H1 (cell line): ENCODE results near the gene NOS1AP. TPM values are rescaled to one million over a fixed set of nuclear protein-coding genes. Genes with fewer than 3 reads are reported as not detected.

Experiments
- ATF3 ChIP-seq: IDR thresholded peaks from 2 replicates; pipeline ENCODE4 v1.6.1; 2011; ENCODE audit warnings: low read depth, mild to moderate bottlenecking, low read length; ENCODE audit not compliant: insufficient read depth
- CEBPB ChIP-seq: IDR thresholded peaks from 2 replicates; pipeline ENCODE4 v1.6.1; 2012; ENCODE audit warnings: low read depth, low read length
- CHD7 ChIP-seq: fragments of 300-600 bp; sonication (generic); IDR thresholded peaks from 2 replicates; pipeline ENCODE4 v1.7.1; 2012; ENCODE audit warnings: low read length, moderate library complexity, mild to moderate bottlenecking, inconsistent platforms; ENCODE audit not compliant: insufficient replicate concordance
- CREB1 ChIP-seq: IDR thresholded peaks from 2 replicates; pipeline ENCODE4 v1.6.1; 2012; ENCODE audit warnings: inconsistent platforms
- HDAC2 ChIP-seq, 2 experiments: fragments of 300-600 bp in 1 of 2; sonication (generic) in 1 of 2; IDR thresholded peaks; 2 replicates each; pipeline ENCODE4 v1.6.1; 2011 to 2012; ENCODE audit warnings: low read depth in 2 of 2, low read length in 2 of 2, mild to moderate bottlenecking in 2 of 2, moderate library complexity in 2 of 2, borderline replicate concordance in 1 of 2, inconsistent platforms in 1 of 2
- JUND ChIP-seq: IDR thresholded peaks from 2 replicates; pipeline ENCODE4 v1.6.1; 2011; ENCODE audit warnings: mild to moderate bottlenecking, improper control_type of control experiment, low read length
- MAFK ChIP-seq: IDR thresholded peaks from 2 replicates; pipeline ENCODE4 v1.6.1; 2012; ENCODE audit warnings: low read depth, mild to moderate bottlenecking, improper control_type of control experiment, low read length
- PHF8 ChIP-seq: fragments of 200-600 bp; sonication (generic); conservative IDR thresholded peaks from 2 replicates; pipeline ENCODE4 v1.7.1; 2012; ENCODE audit warnings: low read depth, mild to moderate bottlenecking, inconsistent platforms, low read length, moderate library complexity
- RNF2 ChIP-seq: fragments of 200-900, 300-1000 bp; sonication (generic); IDR thresholded peaks from 2 replicates; pipeline ENCODE4 v1.7.1; 2016; ENCODE audit warnings: borderline replicate concordance, low read depth, mild to moderate bottlenecking, antibody characterized with exemption, low read length; ENCODE audit not compliant: poor library complexity, severe bottlenecking; ENCODE audit errors: missing control alignments
- TAF7 ChIP-seq: optimal IDR thresholded peaks from 2 replicates; pipeline ENCODE3; 2011; ENCODE audit warnings: low read depth, mild to moderate bottlenecking, inconsistent platforms, low read length, moderate library complexity, borderline replicate concordance
- ZNF274 ChIP-seq: IDR thresholded peaks from 2 replicates; pipeline ENCODE4 v1.7.0; 2012; ENCODE audit warnings: low read length, borderline replicate concordance; ENCODE audit errors: extremely low read depth
- polyA plus RNA-seq, 7 experiments: library from polyadenylated mRNA; depleted of rRNA in 3 of 7; stranded (reverse) in 5 of 7; unstranded in 2 of 7; fragments of >200 nt in 5 of 7; fragments of 200-250 nt in 2 of 7; gene quantifications; 1 replicate in 5 of 7; 2 replicates in 1 of 7; 4 replicates in 1 of 7; pipeline versions ENCODE4 v1.2.1 to v1.2.3, GENCODE V29; 2011 to 2013; ENCODE audit warnings: missing spikeins in 2 of 7, mixed read lengths in 2 of 7
- total RNA-seq: library from RNA; stranded (reverse); fragmentation: NEBNext Ultra II Directional; extraction: Animal tissue kit (Norgen Biotek cat#: 25700); gene quantifications from 2 replicates; pipeline ENCODE4 v1.2.1, GENCODE V29; 2021

NOS1AP gene
- total and polyA plus RNA-seq, 2 of the 8 experiments (the other 6 are each of a cell fraction or from before 2014, with no cell fraction given): 2.4 to 12.1 TPM

- TF ChIP-seq CHD7: no peak
- TF ChIP-seq JUND: no peak
- no peak for TF ChIP-seq TAF7
- TF ChIP-seq ATF3: no peak
- TF ChIP-seq CREB1: no peak
- TF ChIP-seq ZNF274: no peak
- TF ChIP-seq MAFK: no peak
- no peak for TF ChIP-seq RNF2
- TF ChIP-seq CEBPB: no peak
- TF ChIP-seq HDAC2 (IDR thresholded peaks at IDR 0.05; ENCODE audit: borderline replicate concordance in 1 of 2, low read depth in 2 of 2, low read length in 2 of 2): no peak
- TF ChIP-seq PHF8: no peak
Measured at GRCh38 chr1:162219461-162219860, 150.0 kb downstream of the NOS1AP start (continued).
